ENCODE data around the gene LRRC63.
A peak's percentile ranks its signal among the peaks of the same experiment; 100 is the strongest.

The LRRC63 gene

DNA sequence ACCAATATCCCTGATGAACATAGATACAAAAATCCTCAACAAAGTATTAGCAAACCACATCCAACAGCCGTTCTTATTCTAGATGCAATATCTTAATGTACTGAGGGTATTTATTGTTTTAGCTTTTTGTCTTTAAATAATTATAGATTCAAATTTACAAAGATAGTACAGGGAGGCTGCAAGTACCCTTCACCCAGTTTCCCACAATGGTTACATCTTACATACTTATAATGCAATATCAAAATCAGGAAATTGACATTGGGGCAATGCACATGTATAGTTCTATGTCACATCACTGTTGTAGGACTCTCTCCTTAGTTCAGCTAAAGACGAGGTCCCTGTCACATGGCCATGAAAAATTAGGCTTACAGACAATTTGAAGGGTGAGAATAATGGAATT lies 99.5 kb downstream of the LRRC63 start:
- DNase-seq (ENCODE audit: low spot score), result no peak

DNA sequence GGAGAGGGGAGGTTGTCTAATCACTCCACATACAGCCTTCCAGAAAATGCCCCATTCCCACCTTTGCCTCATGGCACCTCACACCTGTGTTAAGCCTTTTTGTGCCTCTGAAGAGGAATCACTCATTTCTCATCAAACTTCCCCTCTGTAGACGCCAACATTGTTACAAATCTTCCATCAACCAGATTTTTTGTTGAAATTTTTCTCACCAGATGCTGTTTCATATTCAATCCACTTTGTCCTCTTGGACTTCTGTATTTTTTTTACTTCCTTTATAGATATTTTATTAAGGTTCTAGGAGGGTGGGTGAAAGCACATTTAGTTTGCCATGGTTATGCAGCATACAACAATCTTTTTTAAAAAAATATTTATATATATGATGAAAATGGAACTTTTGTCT lies 101.3 kb downstream of the LRRC63 start:
- no peak for DNase-seq (ENCODE audit: low spot score)

DNA sequence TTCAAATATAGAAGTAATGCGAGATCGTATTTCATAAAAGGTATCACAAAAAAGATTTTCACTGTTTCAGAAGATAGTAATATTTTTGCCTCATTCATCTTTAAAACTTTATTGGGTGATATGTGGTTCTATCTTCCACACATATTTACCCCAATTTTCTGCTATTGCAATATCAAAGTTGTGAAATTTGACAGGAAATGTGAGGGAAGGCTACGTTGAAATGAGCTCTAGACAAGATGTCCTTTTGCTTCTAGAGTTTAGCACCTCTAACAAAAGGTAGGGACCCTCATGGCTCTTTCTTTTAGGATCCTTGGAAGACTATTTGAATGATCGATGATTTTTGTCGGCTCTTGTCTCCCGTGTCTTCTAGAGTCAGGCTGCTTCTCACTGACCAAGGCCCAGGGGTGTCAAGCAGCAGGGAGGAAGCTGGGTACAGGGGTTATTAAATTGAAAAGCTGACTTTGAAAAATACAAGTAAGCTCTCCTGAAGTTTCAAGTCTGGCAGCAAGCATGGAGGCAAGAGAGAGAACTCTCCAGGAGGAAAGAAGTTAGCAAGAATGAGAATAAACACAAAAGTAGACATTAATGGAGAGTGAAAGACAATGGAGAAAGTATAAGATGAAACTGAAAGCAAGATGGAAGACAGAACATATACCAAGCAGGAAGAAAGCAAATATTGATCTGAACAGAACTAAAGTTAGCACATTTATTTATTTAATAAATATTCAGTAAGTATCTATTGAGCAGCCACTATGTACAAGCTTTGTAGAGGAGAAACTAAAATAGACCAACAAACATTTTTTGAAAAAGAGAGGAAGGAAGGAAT lies 101.9 kb downstream of the LRRC63 start:
- no peak for DNase-seq (ENCODE audit: low spot score)

DNA sequence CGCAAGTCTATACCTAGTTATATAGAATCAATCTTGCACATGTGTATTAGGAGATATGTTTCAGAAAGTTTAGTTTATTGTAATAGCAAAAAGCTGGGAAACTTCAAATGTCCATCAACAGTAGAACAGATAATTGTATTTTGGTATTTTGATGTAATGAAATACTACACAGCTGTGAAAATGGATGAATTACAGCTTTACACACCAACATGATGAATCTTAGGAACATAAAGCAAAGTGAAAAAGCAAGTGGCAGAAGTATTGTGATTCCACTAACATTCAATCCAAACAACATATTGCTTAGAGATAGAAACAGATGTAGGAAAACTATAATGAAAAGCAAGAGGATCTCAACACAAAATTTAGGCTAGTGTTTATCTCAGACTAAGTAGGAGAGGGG lies 102.9 kb downstream of the LRRC63 start:
- DNase-seq (ENCODE audit: low spot score), result no peak

DNA sequence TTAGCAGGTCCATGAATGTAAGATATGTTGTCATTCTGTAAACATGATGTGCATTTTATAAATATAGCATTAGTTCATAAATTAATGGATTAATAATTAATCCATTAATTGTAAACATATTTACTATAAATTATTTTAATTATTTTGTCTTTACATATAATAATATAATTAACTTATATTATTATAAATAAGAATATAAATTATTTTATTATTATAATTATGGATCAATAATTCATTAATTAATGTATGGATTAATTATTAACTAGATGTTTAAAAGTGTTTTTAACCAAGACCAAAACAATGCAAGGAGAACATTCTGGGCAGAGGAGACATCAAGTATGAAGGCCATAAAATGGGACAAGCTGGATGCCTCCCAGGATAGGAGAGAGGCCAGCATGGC lies 103.3 kb downstream of the LRRC63 start:
- no peak for DNase-seq (ENCODE audit: low spot score)

DNA sequence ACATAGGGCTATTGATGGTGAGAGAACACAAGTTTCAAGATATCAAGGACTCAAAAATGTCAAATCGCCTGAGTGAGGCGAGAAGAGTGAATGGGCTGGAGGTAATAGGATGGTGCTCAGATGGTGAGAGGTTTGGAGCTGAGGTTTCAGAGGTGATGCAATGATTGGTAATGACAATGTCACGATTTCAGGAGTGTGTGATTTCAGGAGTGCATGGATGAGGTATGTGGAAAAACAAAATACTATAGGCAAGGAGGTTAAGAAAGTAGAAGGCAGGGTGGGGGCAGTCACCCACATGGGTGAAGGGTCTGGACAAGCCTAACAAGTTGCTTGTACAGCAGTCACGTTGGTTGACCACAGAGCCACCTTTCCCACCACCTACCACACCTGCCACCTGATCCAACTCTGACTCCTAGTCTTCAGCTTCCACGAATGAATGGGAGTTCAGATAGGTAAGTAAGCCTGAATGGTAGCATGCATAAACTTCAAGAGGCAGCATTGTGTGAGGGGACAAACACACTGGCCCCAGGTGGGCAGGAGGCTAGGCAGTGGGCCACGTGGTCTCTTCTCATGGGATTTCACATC lies 103.9 kb downstream of the LRRC63 start:
- DNase-seq (ENCODE audit: low spot score), result no peak

DNA sequence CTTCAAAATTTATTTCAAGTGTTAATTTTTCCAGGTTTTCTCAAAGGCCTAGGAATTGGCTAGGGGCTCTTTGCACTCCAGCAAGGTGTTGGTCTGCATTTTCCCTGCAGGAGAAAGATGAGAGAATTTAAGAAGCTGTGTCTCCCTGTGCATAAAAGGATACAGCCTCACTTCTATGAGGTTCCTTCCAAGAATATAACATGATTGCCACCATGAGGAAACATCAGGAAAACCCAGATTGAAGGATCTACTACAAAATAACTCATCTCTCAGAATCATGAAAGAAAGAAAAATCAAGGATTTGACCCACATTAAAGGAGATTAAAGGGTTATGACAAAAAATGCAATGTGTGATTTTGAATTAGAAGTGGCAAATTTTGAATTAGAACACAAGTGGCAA lies 105.4 kb downstream of the LRRC63 start:
- DNase-seq (ENCODE audit: low spot score), result no peak

DNA sequence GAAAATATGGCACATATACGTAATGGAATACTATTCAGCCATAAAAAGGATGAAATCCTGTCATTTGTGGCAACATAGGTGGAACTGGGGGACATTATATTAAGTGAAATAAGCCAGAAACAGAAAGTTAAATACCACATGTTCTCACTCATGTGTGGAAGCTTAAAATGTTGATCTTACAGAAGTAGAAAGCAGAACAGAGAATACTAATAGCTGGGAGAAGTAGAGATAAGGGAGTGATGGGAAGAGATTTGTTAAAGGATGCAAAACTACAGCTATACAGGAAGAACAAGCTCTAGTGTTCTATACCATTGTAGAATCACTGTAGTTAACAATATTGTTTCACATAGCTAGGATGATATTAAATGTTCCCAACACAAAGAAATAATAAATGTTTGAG lies 107.3 kb downstream of the LRRC63 start:
- DNase-seq (ENCODE audit: low spot score), result no peak

DNA sequence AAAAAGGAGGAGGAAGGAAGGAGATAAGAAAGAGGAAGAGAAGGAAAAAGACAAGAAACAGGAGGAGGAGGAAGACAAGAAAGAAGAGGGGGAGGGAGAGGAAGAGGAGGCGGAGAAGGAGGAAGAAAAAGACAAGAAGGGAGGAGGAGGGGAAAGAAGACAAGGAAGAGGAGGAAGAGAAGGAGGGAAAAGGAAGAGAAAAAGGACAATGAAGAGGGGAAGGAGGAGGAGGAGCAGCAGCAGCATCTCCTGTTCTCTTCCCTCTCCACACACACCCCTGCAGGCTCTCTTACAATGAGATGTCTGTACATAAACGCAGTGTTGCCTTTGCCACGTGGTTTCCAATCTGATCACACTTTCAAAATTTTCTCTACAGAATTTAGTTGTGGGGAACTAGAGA lies 108.7 kb downstream of the LRRC63 start:
- no peak for DNase-seq (ENCODE audit: low spot score)

DNA sequence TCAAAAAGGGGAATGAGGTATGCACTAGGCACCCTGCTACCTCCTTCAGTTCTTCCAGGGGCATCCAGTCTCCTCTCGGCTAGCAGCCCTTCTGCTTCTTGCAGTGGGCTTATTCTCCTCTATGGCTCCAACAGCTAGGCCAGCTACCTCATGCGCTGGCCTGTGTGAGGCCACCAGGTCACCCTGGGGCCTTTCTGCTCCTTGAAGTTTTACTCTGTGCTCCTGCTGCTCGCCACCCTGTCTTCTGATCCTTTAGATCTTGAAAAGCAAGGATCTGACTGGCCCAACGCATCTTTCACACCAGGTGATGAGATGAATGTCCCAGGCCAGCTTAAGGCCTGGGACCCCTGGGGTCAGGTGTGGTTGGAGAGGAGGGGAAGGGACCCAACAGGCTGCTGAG lies 109.1 kb downstream of the LRRC63 start:
- no peak for DNase-seq (ENCODE audit: low spot score)

DNA sequence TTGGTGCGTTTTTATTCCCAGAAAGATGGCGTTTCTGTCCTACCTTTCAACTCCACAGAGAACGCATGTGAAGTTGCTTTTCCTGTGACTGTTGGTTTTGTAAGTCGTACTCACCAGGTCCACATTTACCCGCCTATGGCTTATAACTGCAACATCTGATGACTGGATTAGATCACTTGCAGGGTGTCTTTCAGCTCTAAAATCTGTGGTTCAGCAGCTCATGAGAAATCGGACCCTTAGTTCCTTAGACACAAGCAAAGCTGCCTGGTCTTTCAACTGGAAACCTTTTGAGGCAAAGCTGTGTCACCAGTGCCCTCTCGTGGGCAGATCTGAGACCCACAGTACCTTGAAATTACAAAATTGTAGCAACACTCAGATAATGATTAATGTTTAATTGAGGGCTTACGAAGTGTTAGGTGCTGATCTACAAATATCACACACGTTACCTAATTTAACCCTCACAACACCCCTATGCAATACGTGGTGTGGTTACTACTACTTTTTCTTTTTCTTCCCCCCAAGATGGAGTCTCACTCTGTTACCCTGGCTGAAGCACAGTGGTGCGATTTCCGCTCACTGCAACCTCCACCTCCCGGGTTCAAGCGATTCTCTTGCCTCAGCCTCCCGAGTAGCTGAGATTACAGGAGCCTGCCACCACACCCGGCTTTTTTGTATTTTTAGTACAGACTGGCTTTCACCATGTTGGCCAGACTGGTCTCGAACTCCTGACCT lies 109.9 kb downstream of the LRRC63 start:
- peak; percentile 62 for DNase-seq (ENCODE audit: low spot score)

DNA sequence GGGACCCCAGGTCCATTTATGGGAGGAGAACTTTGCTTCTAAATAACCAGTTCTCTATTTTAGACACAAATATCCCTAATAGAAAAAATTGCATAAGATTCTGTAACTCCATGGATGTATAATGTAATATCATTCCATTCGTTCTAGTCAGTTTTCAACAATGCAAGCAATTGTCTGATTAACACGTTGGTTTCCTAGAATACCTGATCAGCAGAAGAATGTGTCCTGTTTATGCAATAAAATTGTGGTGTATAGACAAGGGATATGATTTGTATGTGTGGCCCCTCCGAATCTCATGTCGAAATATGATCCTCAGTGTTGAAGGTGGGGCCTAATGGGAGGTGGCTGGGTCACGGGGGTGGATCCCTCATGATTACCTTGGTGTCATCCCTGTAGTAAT lies 113.2 kb downstream of the LRRC63 start:
- no peak for DNase-seq (ENCODE audit: low spot score)
